Stimulated activated CD8-positive, alpha-beta memory T cell treated with anti-CD3 and anti-CD28 coated beads, Interleukin-12 subunit alpha, Interleukin-12 subunit beta, amount 100 ng/mL, for 24 hours (primary cell): ENCODE results near the gene CCDC30.
"Not testable (repeated sequence)": the region's sequence is repeated elsewhere in the genome, so short reads cannot be mapped to it uniquely, and the experiment has no call there.

ENCODE experiments used
- DNase-seq: peaks from one replicate; pipeline ENCODE4 v3.0.0-alpha.2; 2020; ENCODE audit errors: extremely low read depth

The CCDC30 gene

DNA sequence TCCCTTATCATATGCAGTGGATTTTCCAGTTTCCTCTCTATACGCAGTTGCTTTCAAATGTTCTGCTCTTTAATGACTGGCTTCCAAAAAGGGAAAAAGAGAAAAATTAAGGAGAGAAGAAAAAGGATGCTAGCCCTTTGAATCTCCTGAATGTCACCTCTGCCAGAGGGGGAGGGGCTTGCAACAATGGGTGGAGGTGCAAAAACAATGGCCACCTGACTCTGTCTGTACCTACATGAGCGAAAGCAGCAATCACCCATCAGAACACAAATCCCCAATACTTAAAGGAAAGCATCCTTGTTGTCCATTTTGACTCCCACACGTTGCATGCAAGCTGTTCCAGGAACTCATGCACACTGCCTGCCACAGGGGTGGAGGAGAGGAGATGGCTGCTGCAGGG is 61.2 kb downstream of the CCDC30 start:
- DNase-seq: no peak

DNA sequence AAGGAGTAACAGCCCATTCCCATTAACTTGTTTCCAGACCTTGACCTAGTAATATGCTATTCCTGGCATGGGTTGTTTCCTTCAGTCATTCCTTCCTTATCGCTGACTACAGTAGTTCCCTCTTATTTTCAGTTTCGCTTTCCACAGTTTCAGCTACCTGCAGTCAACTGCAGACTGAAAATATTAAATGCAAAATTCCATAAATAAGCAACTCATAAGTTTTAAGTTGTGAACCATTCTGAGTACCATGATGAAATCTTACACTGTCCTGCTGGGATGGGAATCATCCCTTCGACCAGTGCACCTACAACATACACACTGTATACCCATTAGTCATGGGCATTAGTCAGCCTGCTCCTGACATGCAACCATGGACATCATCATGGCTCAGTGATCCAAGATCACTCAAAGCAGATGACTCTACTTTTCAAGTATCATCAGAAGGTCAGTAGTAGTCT is 66.7 kb downstream of the CCDC30 start:
- DNase-seq: no peak

DNA sequence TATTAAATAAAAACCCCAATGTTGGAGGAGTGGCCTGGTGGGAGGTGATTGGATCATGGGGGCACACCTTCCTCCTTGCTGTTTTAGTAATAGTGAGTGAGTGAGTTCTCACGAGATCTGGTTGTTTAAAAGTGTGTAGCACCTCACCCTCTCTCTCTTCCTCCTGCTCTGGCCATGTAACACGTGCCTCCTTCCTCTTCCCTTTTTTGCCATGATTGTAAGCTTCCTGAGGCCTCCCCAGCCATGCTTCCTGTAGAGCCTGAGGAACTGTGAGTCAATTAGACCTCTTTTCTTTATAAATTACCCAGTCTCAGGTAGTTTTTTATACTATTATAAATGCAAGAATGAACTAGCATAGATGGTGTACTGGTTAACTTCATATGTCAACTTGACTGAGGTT is 68.0 kb downstream of the CCDC30 start:
- DNase-seq: no peak

DNA sequence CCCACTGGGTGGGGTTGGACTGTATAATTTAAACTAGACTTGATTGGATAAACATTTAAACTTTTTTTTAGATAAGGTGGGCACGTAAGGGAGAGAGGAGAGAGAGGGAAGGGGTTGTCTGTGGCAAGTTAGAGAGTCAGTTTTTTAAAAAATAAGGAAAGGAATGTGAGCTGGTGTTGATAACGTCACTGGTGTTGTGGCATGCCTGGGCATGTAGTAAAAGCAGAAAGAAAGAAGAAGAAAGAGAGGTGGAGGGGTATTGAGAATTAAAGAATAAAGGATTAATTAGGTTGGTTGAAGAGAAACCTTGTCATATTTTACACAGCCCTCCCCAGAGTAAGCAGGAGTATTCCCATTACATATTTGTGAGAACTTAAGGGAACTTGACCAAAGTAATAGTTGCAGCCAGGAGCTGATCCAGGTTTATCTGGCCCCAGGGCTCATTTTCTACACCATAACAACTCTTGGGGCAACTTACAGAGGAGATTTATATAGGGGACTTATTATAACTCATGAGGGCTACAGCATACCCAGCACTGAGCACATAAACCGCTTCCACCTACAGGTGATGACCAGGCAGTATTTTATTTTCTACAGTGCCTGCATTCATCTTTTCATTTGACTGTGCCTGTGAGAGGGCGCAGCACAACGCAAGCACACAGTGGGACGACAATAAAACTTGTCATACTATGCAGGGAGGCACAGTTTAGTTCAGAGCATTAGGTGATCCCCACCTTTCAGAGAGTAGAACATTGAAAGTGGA is 70.2 kb downstream of the CCDC30 start:
- DNase-seq: no peak

DNA sequence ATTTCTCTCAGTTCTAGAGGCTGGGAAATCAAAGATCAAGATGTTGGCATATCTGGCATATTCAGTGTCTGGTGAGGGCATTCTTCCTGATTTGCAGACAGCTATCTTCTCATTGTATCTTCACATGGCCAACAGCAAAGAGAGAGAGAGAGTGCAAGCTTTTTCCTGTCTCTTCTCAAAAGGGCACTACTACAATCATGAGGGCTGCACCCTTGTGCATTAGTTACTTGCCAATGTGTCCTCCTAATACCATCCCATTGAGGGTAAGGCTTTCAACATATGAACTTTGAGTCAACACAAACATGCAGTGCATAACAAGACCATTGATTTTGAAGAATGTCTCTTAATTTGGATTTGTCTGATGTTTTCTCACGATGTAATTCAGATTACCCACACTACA is 78.0 kb downstream of the CCDC30 start:
- DNase-seq: no peak

DNA sequence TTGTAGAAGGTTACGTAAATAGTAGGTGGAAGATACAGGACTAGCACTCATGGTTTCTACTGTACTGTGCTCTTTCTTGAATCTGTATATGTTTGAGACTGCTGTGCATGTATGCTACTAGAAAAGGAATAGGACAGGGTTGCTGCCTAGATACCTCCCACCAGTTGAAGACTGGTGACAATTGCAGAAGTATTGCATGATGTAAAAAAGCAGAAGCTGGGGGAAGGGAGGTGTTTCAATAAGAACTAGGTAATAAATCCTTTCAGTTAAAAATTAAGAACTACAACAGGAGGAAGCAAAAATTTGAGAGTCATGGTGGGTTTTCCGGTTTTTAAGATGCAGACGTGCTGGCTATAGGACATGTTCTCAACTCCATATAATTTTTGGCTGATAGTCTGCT is 88.1 kb downstream of the CCDC30 start:
- DNase-seq: no peak

DNA sequence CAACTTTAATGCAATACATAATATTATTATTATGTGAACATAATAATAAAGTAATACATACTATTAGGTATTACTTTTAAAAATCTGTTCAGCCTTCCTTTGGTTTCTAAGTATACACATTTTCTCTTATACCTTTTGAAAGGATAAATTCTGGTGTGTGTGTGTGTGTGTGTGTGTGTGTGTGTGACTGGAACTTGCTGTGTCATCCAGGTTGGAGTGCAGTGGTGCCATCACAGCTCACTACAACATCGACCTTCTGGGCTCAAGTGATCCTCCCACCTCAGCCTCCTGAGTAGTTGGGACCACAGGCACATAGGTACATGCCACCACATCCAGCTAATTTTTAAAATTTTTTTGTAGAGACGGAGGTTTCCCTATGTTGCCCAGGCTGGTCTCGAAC is 88.5 kb downstream of the CCDC30 start:
- DNase-seq: no peak

DNA sequence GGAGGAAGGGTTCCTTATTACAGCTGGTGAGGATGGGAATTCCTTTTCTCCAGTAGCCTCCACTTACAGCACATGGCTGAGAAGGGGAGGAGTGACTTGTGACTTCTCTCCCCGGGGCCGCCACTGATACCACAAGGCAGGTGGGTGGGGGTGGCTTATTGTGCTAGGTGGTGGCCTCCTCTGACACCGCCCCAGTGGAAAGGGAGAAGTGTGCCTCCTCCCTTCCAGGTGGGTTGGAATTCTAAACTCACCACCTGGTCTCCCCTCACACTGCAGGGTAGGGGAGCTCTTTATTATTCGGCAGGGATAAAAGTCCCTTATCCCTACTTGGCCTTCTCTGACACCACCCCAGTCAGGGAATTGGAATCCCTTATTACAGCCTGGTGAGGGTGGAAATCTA is 89.5 kb downstream of the CCDC30 start:
- DNase-seq: no peak

DNA sequence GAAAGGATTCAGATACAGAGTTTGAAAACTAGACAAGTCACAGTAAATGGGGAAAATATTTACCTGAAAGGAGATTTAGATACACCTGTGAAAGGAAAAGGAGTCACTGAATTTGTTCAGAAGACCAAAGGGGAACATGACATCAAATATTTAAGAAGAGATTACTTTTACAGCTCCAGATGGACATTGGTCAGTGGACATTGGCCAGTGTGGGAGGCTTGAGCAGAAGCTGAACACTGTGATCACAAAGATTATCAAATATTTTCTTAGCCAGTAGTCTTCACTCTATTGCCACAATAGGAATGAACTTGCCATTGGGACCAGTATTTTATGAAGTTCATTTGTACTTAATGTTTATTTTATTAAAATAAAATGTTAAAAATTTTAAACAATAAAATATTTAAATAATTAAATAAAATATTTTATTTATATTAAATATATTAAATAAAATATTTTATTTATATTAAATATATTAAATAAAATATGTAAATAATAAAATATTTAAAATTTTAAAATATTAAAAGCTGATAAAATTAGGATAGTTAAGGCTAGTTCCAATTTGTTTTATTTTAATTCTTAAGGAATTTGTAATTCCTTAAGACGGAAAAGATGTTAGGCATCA is 94.3 kb downstream of the CCDC30 start:
- DNase-seq: no peak

DNA sequence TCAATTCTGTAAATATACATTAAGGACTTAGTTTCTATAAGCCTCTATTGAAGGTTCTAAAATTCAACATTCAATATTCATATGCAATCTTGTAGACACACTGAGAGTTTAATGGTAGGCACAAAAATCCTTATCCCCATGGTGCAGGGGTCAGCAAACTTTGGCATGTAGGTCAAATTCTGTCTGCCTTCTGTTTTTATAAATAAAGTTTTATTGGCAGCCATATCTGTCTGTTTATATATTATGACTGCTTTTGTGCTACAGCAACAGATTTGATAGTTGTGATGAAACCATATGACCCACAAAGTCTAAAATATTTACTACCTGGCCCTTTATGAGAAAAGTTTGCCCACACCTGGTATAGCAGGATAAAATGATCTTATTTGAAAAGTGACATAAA is 104.0 kb downstream of the CCDC30 start:
- DNase-seq: no peak

DNA sequence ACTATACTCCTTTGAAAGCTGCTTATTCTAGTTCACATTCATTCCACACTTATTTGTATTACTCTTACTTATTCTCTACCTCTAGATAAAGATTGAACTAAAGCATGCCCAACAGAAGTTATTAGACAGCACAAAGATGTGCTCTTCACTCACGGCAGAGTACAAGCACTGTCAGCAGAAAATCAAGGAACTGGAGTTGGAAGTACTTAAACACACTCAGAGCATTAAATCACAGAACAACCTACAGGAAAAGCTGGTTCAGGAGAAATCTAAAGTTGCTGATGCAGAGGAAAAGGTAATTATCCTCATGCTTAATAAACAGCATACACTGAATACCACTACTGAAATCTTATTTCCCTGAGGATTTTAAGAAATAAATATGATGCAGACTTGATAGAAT is 113.8 kb downstream of the CCDC30 start:
- no peak for DNase-seq

DNA sequence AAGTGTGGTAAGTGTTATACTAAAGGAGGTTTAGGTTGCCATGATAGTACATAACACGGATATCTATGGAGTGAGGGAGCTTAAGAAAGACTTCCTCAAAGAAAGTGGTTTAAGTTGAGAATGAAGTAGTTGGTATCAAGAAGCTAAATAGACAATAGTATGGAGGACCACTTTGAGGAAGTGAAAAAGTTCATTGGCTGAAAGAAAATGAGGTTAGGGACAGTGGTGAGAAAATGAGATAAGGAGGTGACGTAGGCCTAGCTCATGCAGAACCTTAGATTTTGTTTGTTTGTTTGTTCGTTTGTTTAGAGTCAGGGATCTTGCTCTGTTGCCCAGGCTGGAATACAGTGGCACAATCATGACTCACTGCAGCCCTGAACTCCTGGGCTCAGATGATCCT is 122.9 kb downstream of the CCDC30 start:
- DNase-seq: no peak

DNA sequence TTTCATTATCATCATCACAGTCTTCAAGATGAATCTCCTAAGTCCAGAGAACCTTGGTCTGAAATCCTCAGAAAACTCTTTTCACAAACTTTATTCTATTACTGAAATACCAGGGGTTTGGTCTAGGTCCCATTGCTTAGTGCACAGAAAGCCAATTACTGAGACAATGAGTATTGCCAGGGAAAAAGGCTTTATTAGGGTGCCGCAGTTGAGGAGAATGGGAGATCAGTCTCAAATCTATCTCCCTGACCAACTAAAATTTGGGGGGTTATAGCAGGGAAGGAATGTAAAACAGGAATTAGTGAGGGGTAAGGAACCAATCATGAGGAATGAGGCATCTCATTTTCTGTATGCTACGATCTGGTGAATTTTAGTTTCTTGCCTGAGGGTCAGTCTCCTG is 124.7 kb downstream of the CCDC30 start:
- no peak for DNase-seq

DNA sequence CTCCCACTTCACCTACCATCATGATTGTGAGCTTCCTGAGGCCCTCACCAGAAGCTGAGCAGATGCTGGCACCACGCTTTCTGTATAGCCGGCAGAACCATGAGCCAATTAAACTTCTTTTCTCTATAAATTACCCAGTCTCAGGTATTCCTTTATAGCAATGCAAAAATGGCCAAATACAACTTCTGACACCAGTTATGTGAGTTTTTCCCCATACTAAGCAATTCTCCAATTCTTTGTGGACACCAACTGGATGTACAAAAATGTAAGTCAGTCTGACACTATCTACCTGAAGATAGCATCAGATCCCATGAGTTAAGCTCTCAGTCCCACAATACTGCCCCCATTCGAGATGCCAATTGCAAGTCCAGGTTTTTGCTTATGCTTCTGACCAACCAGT is 129.7 kb downstream of the CCDC30 start:
- DNase-seq: no peak

DNA sequence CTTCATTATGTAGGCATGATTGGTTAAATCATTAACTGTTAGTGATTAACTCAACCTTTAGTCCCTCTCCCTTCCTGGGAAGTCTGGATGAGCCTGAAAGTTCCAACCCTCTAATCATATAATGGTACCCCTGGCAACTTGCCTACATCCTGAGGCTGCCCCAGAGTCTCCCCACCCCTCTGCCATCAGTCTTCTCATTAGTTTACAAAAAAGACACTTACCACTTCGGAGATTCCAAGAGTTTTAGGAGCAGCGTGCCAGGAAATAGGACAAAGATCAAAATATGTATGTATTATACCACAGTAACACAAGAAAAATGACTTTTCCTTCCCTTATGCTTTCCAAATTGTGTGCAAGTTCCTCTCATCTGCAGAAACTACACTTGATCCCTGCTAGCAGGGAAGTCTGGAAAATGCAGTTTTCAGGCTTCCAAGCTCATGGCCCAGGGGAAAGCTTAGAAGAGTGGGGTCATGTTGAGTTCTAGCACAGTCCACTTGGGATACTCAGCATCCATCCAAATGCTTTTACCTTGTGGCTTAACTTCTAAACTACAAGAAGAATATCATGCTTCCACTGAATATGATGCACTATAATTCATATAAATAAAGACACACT is 130.5 kb downstream of the CCDC30 start:
- DNase-seq: no peak

DNA sequence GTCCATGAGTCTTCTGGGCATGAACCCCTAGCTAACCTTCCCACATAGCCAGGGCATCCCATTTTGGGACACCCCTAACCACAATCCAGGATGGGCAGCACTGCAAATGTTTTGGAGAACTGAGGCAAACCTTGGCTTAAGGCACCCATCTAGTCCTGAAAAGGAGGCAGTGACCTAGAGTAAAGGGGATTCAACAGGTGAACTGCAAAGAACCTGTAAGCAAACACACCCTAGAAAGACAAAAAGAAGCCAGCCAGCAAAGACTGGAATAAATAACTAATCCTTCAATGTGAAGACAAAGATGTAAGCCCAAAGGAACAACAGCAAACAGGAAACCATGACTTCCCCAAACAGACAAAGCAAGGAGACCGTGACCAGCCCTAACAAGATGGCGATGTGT is 138.4 kb downstream of the CCDC30 start:
- DNase-seq: no peak

DNA sequence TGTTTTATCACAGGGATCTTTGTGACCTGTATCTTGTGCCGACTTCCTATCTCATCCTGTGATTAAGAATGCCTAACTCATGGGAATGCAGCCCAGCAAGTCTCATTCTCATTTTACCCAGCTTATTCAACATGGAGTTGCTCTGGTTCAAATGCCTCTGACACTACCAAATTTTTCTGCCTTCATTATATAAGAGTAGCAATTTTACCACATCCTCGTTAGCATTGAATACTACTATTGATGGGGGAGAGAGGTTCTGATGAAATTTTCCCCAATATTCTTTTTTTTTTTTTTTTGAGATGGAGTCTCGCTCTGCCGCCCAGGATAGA is 150.7 kb downstream of the CCDC30 start:
- DNase-seq: no peak

DNA sequence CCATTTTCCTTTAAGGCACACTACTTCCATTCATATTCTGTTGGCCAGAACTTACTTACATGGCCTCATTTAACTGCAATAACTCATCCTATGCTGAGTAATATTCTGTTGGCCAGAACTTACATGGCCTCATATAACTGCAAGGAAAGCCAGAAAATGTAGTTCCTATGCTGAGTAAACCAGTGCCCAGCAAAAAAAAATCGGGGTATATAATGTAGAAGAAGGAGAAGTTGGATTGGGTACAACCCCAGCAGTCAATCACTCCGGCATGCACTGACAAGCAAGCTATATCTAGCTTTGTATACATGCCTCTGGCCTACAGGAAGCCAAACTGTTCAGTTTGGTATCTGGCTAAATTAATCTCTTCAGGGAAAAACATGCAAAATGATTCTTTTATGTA is 155.8 kb downstream of the CCDC30 start:
- DNase-seq: no peak

DNA sequence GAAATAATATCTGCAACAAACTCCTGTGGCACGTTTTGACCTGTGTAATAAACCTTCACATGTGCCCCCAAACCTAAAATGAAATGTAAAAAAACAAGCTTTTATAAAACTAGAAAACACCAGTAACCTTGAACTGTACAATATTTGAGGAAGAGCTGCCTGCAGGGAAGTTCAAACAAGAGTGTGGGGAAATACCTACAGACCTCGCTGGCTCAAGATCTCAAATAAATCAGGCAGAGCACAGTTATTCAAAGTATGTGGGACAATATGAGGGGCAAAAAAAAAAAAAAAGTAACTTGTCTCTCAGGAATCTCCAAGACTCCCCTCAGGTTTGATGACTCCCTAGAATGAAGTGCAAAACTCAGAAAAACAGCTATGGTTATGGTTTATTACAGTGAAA is 157.2 kb downstream of the CCDC30 start:
- DNase-seq: no peak

DNA sequence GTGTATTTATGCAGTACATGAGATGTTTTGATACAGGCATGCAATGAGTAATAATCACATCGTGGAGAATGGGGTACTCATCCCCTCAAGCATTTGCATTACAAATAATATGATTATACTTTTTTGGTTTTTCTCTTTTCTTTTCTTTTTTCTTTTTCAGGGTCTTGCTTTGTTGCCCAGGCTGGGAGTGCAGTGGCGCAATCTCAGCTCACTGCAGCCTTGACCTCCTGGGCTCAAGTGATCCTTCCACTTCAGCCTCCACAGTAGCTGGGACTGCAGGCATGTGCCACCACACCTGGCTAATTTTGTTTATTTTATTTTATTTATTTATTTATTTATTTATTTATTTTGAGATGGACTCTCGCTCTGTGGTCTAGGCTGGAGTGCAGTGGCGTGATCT is 158.1 kb downstream of the CCDC30 start:
- not testable (repeated sequence) for DNase-seq

DNA sequence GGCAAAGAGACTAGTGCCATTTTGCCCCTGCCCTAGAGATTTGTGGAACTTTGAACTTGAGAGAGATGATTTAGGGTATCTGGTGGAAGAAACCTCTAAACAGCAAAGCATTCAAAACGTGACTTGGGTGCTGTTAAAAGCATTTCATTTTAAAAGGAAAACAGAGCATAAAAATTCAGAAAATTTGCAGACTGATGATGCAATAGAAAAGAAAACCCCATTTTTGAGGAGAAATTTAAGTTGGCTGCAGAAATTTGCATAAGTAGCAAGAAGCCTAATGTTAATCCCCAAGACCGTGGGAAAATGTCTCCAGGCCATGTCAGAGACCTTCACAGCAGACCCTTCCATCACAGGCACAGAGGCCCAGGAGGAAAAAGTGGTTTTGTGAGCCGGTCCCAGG is 164.1 kb downstream of the CCDC30 start:
- not testable (repeated sequence) for DNase-seq

DNA sequence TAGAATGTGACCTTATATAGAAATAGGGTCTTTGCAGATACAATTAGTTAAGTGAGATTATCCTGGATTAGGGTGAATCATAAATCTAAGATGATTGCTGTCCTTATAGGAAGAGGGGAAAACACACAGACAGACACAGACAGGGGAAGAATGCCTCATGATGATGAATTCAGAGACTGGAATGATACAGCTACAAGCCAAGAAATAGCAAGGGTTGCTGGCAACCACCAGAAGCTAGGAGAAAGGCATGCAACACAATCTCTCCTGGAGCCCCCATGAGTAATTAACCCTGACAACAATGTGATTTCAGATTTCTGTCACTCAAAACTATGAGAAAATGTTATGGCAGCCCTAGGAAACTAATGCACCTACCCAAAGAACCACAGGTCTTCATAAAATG is 176.0 kb downstream of the CCDC30 start:
- DNase-seq: no peak

DNA sequence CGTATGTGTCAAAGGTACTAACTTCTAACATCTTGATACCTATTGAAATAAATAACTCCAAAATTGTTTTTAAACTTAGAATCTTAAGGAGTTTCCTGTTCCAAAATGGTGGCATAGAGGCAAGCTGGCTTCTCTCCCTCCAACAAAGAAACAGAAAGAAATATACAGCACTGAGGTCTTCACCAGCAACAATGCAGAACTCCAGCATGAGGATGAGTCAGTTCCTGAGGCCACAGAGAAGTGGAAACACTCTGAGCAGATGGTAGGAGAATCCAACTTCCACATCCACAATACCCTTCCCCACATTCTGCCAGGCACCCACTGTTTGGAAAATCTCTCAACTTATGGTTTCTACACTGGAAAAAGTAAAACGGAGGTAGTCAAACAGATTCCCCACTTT is 183.0 kb downstream of the CCDC30 start:
- DNase-seq: no peak
